ENCODE data around the gene TFDP2.
"Not testable (repeated sequence)": the region's sequence is repeated elsewhere in the genome, so short reads cannot be mapped to it uniquely, and the experiment has no call there.

The TFDP2 gene, protein sequence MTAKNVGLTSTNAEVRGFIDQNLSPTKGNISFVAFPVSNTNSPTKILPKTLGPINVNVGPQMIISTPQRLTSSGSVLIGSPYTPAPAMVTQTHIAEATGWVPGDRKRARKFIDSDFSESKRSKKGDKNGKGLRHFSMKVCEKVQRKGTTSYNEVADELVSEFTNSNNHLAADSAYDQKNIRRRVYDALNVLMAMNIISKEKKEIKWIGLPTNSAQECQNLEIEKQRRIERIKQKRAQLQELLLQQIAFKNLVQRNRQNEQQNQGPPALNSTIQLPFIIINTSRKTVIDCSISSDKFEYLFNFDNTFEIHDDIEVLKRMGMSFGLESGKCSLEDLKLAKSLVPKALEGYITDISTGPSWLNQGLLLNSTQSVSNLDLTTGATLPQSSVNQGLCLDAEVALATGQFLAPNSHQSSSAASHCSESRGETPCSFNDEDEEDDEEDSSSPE

DNA sequence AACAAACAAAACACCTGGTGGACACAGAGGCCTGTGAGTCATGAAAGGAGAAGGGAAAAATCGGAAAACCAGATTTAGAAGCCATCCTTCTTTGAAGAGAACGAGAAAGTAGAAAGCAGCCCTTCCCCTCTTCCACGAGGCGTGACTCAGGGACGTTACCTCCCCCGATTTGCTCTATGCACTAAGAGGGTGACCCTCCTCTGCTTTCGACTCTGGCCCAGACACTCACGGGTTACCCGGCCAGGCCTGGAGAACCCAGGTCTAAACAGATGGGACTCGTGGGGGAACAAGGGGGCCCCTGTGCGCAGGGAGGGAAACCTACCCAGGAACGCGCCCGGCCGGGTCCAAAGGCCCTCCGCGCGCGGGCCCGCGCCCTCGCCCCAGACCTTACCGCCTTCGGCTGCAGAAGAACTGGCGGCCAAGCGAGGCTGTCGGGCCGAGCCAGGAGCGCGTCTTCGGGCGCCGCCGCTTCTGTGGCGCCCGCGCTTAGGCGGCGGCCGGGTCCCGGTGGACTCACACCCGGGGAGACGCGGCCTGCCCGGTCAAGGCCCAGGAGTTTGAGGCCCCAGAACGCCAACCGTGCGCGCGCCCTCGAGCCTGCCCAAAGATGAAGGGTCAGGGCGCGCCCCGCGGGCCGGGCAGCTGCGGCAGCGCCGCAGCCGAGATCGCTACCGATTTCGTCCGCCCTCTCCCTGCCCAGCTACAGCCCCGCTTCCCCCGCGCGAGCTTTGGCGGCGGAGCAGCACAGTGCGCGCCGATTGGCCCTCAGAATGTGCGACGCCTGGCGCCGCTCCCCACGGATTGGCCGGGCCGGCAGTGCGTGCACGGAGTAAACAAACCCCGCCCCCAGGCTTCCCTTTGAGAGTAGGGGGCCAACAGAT, at the start of gene TFDP2:
Gene TFDP2 (minus strand): TSS at position 753 of the 881 bp plus-strand sequence. CDS start 47,795 bp downstream, outside the sequence.
- DNase-seq (ENCODE audit: low read depth): peak; percentile 62

DNA sequence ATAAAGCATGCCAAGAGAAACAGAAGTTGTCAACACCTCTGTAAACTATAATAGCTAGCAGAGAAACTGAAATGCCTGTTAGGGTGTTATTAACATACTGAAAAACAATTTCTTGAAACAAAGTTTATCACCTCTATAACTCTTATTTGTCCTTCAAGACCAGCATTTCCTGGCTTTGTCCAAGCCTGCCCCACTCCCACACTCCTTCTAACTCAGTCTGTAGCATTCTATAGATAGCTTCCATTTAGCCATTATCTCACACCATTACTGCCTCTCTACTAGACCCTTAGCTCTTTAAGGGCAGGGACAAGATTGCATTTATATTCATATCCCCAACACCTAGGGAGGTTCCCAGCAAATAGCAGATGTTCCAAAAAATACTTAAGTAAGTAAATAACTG, 39.5 kb upstream of the TFDP2 start:
- DNase-seq (ENCODE audit: low read depth): no peak

DNA sequence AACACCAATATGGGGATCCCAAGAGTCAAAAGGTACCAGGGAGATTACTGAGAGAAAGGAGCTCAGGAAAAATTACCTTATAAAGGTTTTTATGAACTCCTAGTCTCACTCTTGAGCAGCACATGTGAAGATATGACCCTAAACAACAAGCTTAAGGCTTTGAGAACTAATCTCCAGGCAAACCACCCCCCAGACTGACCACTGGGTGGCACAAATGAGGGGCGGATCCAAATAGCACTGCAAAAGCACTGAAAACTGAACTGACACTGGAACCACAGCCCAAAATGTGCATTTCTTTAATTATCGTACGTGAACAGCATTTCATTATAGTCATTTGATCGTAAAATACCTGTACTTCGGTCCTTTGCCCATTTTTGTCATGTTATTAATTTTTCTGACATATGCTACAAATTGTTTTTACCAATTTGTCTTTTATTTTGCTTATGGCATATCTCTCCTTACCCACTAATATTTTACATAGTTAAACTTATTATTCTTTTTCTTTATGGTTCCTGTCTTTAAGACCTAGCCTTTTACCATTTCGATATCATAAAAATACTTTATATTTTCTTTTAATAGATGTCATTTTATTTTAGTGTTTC, 31.5 kb upstream of the TFDP2 start:
- no peak for DNase-seq (ENCODE audit: low read depth)

DNA sequence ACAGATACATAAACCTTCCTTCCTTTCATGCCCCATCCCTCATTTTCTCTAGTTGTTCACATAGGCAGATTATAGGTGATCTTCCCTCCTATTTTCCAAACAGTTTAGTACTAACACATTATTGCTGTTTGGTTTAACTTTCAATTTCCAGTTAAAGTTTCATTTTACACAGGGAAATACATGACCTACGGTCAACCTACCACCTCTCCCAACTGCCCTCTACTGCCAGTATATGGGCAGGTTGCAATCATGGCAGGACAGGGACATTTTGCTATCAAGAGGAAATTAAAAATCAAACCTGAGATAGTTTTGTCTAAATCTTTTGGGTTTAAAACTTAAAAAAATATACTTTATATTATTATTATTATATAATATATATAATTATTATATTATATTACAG, 26.1 kb upstream of the TFDP2 start:
- DNase-seq (ENCODE audit: low read depth): no peak

DNA sequence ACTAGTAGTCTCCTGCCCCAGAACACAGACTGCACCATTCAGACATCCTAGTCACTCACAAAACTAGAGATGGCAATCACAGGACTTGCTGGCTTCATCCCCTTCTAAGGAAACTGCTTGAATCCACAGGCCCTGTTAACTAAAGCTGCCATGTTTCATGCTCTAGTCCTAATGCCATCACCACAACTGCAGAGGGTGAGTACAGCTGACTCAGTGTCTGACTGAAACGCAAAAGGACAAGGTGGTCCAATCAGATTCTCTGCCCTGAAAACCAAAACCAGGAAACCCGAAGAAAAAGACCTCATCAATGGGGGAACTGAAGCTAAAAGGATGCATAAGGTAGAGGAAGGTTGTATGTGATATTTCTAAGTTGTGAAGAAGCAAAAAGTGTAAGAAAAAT, 25.2 kb upstream of the TFDP2 start:
- no peak for DNase-seq (ENCODE audit: low read depth)

DNA sequence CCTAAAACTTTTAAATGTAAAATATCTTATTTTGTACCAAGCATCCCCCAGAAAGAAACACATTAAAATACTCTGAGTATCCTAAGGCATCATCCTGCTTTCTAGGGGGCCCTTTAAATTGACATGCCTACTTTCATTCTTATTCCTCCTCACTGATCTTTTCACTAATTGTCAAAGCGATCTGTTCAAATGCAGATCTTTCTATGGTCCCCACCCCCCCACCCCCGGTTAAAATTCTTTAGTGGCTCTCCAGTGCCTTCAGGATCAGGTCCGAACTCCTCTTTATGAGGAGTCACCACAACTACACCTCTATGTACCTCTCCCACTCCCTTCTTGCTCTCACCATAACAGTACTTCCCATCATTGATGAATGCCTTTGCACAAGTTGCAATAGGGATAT, 19.2 kb upstream of the TFDP2 start:
- no peak for DNase-seq (ENCODE audit: low read depth)

DNA sequence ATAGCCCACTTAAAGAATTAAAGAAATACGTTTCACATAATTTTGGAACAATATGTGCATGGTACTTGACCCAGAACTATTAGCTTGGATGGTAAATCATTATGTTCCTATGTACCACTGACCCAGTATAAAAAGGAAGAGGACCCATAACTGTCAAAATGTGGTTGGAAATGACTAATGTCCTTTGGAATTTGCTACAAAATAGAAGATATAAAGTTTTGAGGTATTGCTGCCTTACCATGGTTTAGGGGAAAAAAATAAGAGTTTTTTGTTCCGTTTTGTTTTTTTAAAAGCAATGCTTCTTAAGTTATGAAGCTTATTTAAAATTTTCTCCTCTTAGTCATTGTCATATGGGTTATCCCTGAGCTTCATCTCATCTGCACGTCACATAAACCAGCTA, 15.8 kb upstream of the TFDP2 start:
- DNase-seq (ENCODE audit: low read depth): no peak

DNA sequence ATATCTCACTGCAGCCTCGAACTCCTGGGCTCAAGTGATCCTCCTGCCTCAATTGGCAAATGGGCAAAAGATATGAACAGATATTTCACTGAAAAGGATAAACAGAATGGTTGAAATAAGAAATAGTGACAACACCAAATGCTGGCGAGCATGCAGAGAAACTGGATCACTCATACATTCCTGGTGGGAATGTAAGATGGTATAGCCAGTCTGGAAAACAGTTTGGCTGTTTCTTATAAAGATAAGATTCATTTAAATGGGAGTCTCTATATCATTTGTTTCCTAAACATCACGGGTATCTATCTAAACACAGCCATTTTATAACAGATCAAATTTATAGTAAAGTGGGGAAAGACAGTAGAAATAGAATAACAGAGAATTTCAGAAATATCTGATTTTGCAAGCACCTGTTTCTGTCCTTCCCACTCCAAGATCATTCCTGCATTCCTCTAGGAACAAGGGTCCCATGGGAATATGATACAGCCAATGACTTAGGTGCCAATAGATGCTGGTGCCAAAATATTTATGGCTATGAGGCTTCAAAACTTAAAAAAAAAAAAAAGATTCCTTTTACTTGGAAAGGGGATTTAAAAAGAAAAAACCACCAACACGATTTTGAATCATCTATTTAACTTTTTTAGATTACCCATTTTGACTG, 9.9 kb upstream of the TFDP2 start:
- DNase-seq (ENCODE audit: low read depth): no peak

DNA sequence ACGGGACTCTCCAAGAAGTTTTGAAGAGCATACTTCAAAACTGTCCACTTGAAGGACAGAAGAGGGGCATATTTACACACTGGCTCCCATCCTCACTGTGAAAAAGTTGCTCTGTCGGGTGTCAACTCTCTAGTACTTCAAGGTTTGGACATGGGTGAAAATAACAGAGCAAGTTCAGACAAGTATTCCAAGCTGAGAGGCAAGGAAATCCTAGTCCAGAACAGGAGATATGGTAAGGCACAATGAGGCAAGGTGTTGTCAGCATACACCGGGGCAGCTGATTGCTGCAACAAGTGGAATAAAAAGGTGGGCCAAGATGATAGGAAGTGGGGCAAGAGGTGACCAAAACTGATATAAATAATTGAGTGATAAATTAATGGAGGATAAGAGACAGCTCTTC, 4.8 kb upstream of the TFDP2 start:
- no peak for DNase-seq (ENCODE audit: low read depth)

DNA sequence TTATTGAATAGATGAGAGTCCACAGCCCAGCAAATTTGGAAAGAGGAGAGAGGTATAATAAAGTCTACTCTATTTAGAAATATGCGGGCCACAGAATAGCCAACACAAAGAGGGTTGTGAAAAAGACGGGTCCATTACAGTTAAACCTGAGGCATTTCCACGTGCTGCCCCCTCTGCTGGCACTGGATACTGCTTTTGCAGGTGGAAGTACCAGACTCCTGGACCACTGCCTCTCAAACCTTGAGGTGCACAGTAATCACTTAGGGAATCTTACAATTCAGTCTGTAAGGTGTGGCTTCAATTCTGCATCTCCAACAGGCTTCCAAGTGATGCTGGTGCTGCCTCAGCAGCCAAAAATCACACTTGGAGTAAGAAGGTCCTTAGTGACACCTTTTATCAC, 3.0 kb upstream of the TFDP2 start:
- DNase-seq (ENCODE audit: low read depth): no peak

DNA sequence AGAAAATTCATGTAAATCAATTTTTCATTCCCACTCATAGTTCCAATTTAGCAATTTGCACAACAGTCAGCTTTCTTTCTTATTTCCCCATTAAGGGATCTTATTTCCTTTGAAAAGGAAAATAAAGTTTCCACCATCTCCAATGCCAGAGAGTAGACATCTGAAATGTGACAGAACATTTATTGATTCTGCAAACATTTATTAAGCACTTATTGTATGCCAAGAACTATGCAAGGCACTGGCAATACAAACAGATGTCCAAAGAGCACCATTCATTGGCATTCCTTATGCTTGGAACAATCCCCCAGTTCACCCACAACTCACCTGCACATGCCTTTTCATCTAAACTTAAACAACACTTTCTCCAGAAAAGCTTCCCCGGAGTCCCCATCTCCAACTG, 2.5 kb upstream of the TFDP2 start:
- DNase-seq (ENCODE audit: low read depth): no peak

DNA sequence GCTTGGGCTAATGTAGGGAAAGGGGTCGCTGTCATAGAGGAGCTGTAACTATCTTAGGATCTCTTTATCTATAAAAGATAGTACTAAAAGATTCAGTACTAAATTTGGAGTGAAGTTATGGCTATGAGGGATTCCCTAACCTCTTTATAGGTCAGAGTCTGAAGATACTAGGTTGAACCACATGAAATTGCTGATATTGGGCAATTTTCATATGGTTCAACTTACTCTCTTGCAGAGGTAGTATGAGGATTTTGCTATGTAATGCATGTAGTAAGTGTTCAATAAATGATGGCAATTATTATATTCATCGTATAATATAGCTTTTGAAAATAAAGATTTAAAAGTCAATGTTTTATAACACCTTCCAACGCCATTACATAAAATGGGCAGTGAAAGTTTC, 1.9 kb upstream of the TFDP2 start:
- no peak for DNase-seq (ENCODE audit: low read depth)

DNA sequence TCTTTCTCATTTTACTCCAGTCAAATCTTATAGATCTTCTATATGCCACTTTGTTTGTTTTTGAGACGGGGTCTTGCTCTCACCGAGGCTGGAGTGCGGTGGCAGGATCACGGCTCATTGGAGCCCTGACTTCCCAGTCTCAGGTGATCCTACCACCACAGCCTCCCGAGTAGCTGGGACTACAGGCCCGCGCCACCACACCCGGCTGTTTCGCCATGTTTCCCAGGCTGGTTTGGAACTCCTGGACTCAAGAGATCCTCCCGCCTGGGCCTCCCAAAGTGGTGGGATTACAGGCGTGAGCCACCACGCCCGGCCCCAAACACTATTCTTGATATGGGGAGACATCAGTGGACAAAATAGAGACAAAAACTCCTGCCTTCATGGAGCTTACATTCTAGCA, 927 bp upstream of the TFDP2 start:
- no peak for DNase-seq (ENCODE audit: low read depth)

DNA sequence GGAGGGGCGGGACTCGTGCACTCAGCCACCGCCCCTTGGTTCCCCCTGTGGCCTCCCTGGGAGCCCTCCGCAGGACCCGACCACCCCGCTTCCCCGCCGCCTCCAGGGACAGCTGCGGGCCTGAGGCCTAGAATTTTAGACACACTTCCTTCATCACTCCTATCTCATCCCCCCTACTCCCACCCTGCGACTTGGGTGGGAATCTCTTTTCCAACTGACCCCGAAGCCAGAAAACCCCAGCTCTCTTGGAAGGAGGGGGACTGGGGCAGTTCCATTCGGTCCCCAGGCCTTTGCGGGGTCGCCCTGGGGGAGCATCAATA, 289 bp upstream of the TFDP2 start:
- no peak for DNase-seq (ENCODE audit: low read depth)

DNA sequence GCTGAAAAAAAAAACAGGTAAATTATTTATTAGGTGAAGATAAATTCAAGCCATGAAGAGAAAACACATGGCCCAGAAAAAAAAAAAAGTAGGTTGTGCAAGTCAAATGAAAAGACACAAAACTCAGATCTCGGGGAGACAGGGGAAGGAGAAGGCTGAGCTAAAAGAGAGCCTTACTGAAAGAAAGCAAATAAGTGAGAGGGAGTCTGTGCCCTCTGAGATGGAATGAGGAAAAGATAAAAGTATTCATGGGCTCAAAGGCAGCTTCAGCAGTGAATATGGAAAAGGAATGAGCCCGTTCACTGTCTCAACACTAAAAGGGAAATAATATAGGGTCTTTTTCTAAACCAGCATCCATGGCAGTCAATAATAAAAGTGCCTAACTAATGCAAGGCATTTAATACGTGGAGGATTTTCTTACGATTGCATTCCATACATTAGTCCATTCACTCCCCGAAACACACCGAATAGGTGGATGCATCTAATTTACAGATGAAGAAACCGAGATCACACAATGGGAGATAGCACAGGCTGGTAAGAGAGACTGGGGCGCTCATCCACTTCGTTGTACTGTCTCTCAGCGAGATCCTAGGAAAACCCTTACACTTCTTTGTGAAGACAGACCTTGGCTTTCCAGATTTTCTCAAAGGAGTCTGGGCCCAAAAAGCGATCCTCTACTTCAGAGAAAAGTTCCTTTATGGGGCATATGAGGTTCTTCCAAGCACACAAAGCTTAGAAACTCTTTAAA, 1.1 kb downstream of the TFDP2 start:
- no peak for DNase-seq (ENCODE audit: low read depth)

DNA sequence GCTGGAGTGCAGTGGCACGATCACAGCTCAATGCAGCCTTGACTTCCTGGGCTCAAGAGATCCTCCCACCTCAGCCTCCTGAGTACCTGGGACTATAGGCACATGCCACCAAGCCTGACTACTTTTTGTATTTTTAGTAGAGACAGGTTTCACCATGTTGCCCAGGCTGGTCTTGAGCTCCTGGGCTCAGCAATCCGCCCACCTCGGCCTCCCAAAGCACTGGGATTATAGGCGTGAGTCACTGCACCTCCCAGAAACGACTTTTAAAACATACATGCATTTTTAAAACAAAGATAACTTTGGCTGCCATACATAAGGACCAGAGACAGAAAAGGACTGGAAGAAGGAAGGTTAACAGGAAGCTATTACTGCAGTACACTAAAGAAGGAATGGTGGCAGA, 4.8 kb downstream of the TFDP2 start:
- not testable (repeated sequence) for DNase-seq (ENCODE audit: low read depth)

DNA sequence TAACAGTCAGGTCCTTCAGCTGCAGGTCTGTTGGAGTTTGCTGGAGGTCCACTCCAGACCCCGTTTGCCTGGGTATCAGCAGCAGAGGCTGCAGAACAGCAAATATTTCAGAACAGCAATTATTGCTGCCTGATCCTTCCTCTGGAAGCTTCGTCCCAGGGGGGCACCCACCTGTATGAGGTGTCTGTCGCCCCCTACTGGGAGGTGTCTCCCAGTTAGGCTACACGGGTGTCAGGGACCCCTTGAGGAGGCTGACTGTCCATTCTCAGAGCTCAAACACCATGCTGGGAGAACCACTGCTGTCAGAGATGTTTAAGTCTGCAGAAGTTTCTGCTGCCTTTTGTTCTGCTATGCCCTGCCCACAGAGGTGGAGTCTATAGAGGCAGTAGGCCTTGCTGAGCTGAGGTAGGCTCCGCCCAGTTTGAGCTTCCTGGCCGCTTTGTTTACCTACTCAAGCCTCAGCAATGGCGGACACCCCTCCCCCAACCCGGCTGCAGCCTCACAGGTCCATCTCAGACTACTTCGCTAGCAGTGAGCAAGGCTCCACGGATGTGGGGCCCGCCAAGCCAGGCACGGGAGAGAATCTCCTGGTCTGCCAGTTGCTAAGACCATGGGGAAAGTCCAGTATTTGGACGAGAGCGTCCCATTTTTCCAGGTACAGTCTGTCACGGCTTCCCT, 8.6 kb downstream of the TFDP2 start:
- not testable (repeated sequence) for DNase-seq (ENCODE audit: low read depth)

DNA sequence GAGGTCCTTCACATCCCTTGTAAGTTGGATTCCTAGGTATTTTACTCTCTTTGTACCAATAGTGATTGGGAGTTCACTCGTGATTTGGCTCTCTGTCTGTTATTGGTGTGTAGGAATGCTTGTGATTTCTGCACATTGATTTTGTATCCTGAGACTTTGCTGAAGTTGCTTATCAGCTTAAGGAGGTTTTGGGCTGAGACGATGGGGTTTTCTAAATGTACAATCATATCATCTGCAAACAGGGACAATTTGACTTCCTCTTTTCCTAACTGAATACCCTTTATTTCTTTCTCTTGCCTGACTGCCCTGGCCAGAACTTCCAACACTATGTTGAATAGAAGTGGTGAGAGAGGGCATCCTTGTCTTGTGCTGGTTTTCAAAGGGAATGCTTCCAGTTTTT, 12.3 kb downstream of the TFDP2 start:
- DNase-seq (ENCODE audit: low read depth): not testable (repeated sequence)

DNA sequence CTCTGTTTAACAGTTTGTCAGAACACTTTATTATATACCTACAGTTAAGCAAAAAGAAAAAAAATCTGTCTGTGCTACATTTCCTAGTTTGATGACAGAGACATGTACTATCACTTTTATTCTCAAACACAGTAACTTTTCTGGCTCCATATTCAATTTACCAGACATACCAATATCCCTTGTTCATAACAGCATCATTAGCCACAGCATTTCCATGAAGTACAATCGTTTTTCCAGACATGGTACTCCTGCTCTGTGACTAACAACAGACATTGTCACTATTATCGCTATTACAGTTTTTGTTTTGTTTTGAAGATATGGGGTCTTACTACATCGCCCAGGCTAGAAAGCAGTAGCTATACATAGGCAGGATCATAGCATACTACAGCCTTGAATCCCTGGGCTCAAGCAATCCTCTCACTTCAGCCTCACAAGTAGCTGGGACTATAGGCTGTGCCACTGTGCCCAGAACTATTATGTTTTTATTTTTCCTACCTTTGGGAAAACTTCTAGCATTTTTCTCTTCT, 14.5 kb downstream of the TFDP2 start:
- DNase-seq (ENCODE audit: low read depth): no peak

DNA sequence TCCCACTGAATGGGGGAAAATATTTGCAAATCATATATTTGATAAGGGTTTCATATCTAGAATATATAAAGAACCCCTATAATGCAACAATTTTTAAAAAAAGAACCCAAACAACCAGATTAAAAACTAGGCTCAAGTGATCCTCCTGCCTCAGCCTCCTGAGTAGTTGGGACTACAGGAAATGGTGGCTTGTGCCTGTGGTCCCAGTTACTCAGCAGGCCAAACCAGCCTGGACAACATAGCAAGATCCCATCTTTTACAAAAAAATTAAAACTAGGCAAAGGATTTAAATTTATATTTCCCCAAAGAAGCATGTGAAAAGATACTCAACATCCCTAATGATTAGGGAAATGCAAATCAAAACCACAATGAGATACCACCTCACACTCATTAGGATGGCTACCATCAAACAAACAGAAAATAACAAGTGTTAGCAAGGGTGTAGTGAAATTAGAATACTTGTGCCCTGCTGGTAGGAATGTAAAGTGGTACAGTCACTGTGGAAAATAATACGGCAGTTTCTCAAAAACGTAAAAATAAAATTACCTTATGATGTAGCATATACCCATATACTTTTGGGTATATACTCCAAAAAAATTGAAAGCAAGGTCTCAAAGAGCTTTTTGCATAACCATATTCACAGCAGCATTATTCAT, 19.7 kb downstream of the TFDP2 start:
- DNase-seq (ENCODE audit: low read depth): no peak

Measured in stimulated activated CD8-positive, alpha-beta memory T cell treated with anti-CD3 and anti-CD28 coated beads, Interleukin-15, amount 100 ng/mL, for 1 hour (primary cell).